HG03342 (cell line): ENCODE data around the gene TMEM132C.

Source experiments
- ATAC-seq: cut with Tn5 transposase; IDR thresholded peaks from one replicate; pipeline ENCODE4 v1.9.1; 2021; ENCODE audit warnings: mild to moderate bottlenecking, moderate library complexity; ENCODE audit not compliant: unreplicated experiment

The TMEM132C gene

GRCh38 chr12:128745772-128746689, 479.1 kb downstream of the TMEM132C start:
- ATAC-seq, result no peak

DNA sequence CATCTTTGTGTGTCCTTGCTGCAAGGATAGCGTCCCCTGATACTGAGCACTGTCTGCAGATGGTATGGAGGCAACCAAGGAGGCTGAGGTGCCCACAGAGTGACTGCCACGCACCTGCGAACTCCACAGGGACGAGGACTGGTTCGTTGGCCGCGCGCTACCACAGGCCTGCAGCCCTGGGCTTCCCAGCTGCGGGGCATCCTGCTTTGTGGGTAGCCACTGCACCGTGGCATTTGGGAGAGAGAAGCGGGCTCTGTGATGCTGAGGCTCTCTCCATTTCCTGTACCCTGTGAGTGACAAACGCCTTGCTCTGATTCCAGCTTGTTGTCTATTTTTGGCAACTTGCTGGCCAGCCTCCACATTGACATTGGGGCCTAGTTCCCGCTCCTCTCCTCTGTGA, 480.5 kb downstream of the TMEM132C start:
- no peak for ATAC-seq

GRCh38 chr12:128752386-128752785, 485.4 kb downstream of the TMEM132C start:
- ATAC-seq, result no peak

- ATAC-seq, result no peak
Observed at GRCh38 chr12:128753438-128753837, 486.5 kb downstream of the TMEM132C start.

DNA sequence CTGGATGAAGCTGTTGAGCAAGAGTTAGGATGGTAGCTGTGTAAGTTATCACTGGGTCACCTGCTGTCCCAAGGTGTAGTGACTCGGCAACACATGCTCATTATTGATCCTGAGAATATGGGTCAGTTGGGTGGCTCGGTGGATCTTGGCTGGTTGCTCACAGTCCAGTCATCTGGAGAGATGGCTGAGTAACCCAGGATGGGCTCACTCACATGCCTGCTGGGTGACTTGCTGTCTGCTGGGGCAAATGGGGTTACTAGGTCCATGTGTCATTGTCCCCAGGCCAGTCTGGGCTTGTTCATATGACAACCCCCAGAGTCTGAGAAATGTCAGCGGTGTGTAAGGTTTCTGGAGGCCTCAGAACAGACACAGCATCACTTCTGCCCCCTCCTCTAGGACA, 487.3 kb downstream of the TMEM132C start:
- ATAC-seq, result no peak

DNA sequence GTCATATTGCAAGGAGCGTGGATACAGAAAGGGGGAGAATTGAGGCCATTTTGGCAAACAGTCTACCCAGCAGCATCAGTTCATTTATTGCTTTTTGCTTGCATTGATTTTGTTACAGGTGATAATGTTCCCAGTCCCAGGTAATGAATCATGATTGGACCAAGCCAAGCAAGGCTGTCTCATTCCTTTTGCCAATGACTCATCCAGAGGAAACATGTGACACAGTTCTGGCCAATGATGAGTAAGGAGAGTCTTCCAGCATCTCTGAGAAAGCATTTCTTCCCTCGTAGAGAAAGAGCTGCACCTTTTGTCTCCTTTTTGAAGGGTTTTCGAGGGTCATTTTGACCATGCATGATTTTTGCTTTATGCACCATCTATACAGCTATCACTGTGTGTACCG, 488.6 kb downstream of the TMEM132C start:
- no peak for ATAC-seq
